ENCODE results near the gene ST7.
"Not testable (repeated sequence)": the region's sequence is repeated elsewhere in the genome, so short reads cannot be mapped to it uniquely, and the experiment has no call there.

The ST7 gene

GRCh38 chr7:117101026-117101425, 147.7 kb downstream of the ST7 start:
- no peak for DNase-seq

- no peak for DNase-seq
Observed at GRCh38 chr7:117110480-117111315, 157.4 kb downstream of the ST7 start.

GRCh38 chr7:117111535-117111934, 158.2 kb downstream of the ST7 start:
- no peak for DNase-seq

GRCh38 chr7:117112640-117113039, 159.3 kb downstream of the ST7 start:
- no peak for DNase-seq

- no peak for DNase-seq
Observed at GRCh38 chr7:117113871-117114270, 160.6 kb downstream of the ST7 start.

GRCh38 chr7:117114272-117114671, 161.0 kb downstream of the ST7 start:
- no peak for DNase-seq

- no peak for DNase-seq
Observed at GRCh38 chr7:117116211-117116610, 162.9 kb downstream of the ST7 start.

GRCh38 chr7:117117172-117117571, 163.9 kb downstream of the ST7 start:
- DNase-seq = no peak

GRCh38 chr7:117118579-117119180, 165.4 kb downstream of the ST7 start:
- no peak for DNase-seq

GRCh38 chr7:117119192-117119924, 166.1 kb downstream of the ST7 start:
- DNase-seq = no peak

- DNase-seq = not testable (repeated sequence)
Observed at GRCh38 chr7:117120321-117120720, 167.0 kb downstream of the ST7 start.

GRCh38 chr7:117122036-117122435, 168.7 kb downstream of the ST7 start:
- DNase-seq = not testable (repeated sequence)

- no peak for DNase-seq
Observed at GRCh38 chr7:117122536-117122935, 169.2 kb downstream of the ST7 start.

GRCh38 chr7:117123311-117123926, 170.1 kb downstream of the ST7 start:
- no peak for DNase-seq

- DNase-seq = no peak
Observed at GRCh38 chr7:117124591-117125220, 171.4 kb downstream of the ST7 start.

- no peak for DNase-seq
Observed at GRCh38 chr7:117126676-117127075, 173.4 kb downstream of the ST7 start.

- DNase-seq = no peak
Observed at GRCh38 chr7:117127585-117128168, 174.4 kb downstream of the ST7 start.

GRCh38 chr7:117129521-117129955, 176.2 kb downstream of the ST7 start:
- no peak for DNase-seq

- DNase-seq = no peak
Observed at GRCh38 chr7:117130262-117130661, 177.0 kb downstream of the ST7 start.

GRCh38 chr7:117132321-117133120, 179.2 kb downstream of the ST7 start:
- no peak for DNase-seq

- DNase-seq = no peak
Observed at GRCh38 chr7:117133125-117133524, 179.8 kb downstream of the ST7 start.

- DNase-seq = no peak
Observed at GRCh38 chr7:117134411-117134810, 181.1 kb downstream of the ST7 start.
